HUDEP-2 (cell line): ENCODE measurements around the gene ZNF700.
A peak's percentile ranks its signal among the peaks of the same experiment; 100 is the strongest.
"Not testable (repeated sequence)": the region's sequence is repeated elsewhere in the genome, so short reads cannot be mapped to it uniquely, and the experiment has no call there.

Experiments used
- DNase-seq, 76 experiments: peaks; one replicate each; lab custom pipeline; 2025; ENCODE audit not compliant: unreplicated experiment in 76 of 76; lab: John Stamatoyannopoulos, UW

The ZNF700 gene

DNA sequence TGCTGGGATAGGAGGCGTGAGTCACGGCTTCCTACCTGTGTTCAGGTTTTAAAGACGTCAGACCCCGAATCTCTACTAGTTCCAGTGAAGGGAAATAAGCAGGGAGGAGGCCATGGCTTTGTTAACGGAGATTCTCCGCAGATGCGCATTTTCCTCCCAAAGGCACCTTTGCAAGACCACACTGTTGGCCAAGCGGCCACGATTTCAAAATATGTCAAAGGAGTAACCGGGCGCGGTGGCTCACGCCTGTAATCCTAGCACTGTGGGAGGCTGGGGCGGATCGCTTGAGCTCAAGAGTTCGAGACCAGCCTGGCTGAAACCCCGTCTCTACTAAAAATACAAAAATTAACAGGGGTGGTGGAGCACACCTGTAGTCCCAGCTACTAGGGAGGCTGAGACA lies 61.8 kb downstream of the ZNF700 start:
- DNase-seq = no peak

DNA sequence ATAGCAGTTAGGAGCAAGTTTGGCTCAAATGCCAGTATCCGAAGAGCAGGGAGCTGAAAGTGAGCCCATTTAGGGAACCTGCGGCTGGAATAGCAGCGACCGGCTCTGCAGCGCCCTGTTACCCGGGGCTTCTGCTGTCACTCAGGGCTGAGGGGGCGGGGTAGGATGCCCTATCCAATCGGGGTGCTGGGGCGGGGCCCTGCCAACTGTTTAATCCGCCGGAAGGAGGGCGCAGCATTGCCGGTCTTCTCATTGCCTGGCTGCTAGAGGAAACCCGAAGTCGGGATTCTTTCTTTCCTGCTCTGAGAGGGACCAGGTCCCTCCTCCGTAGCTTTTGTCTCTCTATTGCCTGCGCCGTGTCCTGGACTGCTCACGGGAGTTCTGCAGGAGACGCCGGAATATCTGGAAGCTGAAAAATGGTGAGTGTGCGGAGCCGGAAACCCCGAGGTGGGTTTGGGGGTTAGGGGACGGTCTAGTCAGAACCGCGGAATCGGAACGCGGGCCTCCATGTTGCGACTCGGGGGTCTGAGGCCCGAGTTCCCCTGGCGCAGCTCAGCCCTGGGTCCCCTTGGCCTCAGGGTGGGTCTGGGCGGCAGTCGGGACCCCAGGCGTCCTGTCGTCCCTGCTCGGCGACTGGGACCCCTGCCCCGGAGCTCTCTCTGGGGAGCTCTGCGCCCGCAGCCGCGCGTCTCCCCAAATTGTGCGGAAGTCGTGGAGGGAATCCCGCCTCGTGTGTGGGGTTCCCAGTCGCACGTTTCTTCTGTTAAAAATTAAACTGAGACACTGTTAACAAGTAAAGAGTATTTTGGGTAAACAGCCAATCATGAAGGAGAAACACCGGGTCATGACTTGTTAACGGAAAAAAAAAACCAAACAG lies 62.7 kb downstream of the ZNF700 start:
- peak in 75 of 76 experiments; percentile 57 to 99 (median 94) for DNase-seq

DNA sequence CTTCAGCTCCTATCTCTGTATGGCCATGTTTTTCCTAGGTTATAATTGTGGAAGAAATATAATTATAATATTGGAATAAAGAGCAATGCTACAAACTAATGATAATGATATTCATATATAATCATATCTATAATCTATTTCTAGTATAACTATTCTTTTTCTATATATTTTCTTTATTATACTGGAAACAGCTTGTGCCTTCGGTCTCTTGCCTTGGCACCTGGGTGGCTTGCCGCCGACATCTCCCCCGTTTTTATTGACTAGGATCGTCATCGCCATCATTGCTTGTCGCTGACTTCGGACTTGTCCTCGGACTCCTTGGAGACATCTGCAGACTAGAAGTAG lies 64.2 kb downstream of the ZNF700 start:
- no peak for DNase-seq

DNA sequence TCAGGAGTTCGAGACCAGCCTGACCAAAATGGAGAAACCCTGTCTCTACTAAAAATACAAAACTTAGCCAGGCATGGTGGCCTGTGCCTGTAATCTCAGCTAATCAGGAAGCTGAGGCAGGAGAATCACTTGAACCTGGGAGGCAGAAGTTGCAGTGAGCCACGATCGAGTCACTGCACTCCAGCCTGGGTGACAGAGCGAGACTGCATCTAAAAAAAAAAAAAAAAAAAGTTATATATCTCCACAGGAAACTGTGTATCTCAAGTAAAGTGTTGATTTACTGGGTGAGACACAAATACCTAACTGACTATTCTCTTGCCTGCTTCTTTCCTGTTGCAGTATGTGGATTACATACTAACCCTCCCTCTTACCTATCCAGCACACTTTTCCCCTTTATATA lies 67.0 kb downstream of the ZNF700 start:
- DNase-seq = not testable (repeated sequence)

DNA sequence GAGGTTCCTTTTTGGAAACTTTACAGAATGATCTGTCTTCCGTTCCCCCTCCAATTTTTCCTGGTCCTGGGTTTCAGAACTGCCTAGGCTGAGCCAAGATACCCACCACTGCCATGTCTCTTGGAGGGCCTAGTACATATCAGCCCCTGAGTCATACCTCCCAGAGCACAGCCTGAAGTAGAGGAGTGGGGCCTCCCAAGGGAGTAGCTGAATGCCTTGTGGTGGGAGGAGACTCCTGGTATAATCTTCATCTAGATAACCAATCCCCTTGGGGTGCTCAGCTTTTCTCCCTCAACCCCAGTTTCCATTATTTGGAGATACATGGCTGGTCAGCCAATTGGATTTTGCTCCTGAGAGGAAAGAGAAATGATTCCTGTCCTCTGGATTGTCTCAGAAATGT lies 70.3 kb downstream of the ZNF700 start:
- DNase-seq = peak in 2 of 76 experiments; percentile 2 to 7
